Heart left ventricle (tissue), 16 donors: ENCODE measurements around the gene PTPRH. TPM values are rescaled to one million over a fixed set of nuclear protein-coding genes. Genes with fewer than 3 reads are reported as not detected.
"Not testable (repeated sequence)": the region's sequence is repeated elsewhere in the genome, so short reads cannot be mapped to it uniquely, and the experiment has no call there.

Experiments
- ATAC-seq, 4 donors: fragments of 200-7000 bp; cut with Tn5 transposase; one replicate each; pipeline ENCODE4 v1.9.1; 2020 to 2022; ENCODE audit warnings: moderate library complexity in 4 of 4, mild to moderate bottlenecking in 3 of 4, moderate number of reproducible peaks in 1 of 4
- DNase-seq, 5 donors: peaks; one replicate each; pipeline ENCODE4 v3.0.0-alpha.2; 2020
- H3K27ac ChIP-seq, 12 donors: fragments of 200-600 bp; sonication (generic) in 4 of 12; one replicate each; pipeline versions ENCODE4 v1.5.0 to v1.8.0; 2016 to 2022; ENCODE audit warnings: mild to moderate bottlenecking in 2 of 12
- H3K27me3 ChIP-seq, 9 donors: fragments of 200-600 bp; sonication (generic) in 2 of 9; one replicate each; pipeline versions ENCODE4 v1.5.1 to v1.8.0; 2016 to 2022; ENCODE audit warnings: mild to moderate bottlenecking in 3 of 9
- H3K36me3 ChIP-seq, 9 donors: fragments of 200-600 bp; sonication (generic) in 2 of 9; one replicate each; pipeline versions ENCODE4 v1.5.0 to v1.8.0; 2018 to 2022; ENCODE audit warnings: mild to moderate bottlenecking in 2 of 9
- H3K4me1 ChIP-seq, 12 donors: fragments of 200-600 bp; sonication (generic) in 4 of 12; one replicate each; pipeline versions ENCODE4 v1.5.0 to v1.8.0; 2016 to 2022; ENCODE audit warnings: mild to moderate bottlenecking in 3 of 12
- H3K4me3 ChIP-seq, 12 donors: fragments of 200-600 bp; sonication (generic) in 4 of 12; one replicate each; pipeline versions ENCODE4 v1.5.0 to v1.8.0; 2017 to 2022; ENCODE audit warnings: mild to moderate bottlenecking in 9 of 12, moderate library complexity in 4 of 12
- H3K9me3 ChIP-seq, 12 donors: fragments of 200-600 bp; sonication (generic) in 4 of 12; one replicate each; pipeline versions ENCODE4 v1.5.0 to v1.8.0; 2016 to 2022; ENCODE audit warnings: mild to moderate bottlenecking in 1 of 12
- POLR2A ChIP-seq, 2 donors: fragments of 450-650 bp; IDR thresholded peaks; one replicate each; pipeline ENCODE4 v1.6.1; 2017; ENCODE audit warnings: antibody characterized with exemption in 2 of 2, mild to moderate bottlenecking in 2 of 2, moderate library complexity in 2 of 2
- WGBS, 4 donors: extraction: QIAGEN DNeasy Blood & Tissue Kit in 2 of 4; methylation state at CpG; one replicate each; pipeline versions ENCODE4 v1.1.5 to v1.1.7; 2013 to 2018; 5-methylcytosine and 5-hydroxymethylcytosine counted together
- intact Hi-C, 10 donors: fragments of 100-400 bp; cut with DNase I; formaldehyde crosslinking; loops; one replicate each; pipeline versions ENCODE4 v1.11.1 to v1.14.2; 2022
- polyA plus RNA-seq, 2 donors: library from polyadenylated mRNA; stranded (reverse); fragments of 200-250 nt; gene quantifications; one replicate each; pipeline ENCODE4 v1.2.3, GENCODE V29; 2013
- total RNA-seq, 9 donors: library from RNA; depleted of rRNA in 2 of 9; stranded (reverse); fragments of >200 nt in 2 of 9; fragmentation: NEBNext Ultra II Directional in 3 of 9; extraction: Animal tissue kit (Norgen Biotek cat#: 25700) in 3 of 9; gene quantifications; one replicate each; pipeline versions ENCODE4 v1.1.0 to v1.2.4, GENCODE V29; 2016 to 2023
- TF ChIP-seq, protein P1 (sequence below), 12 donors: fragments of 200-600 bp; sonication (generic) in 4 of 12; IDR thresholded peaks; one replicate each; pipeline versions ENCODE4 v1.5.0 to v1.8.0; 2018 to 2022; ENCODE audit warnings: antibody characterized with exemption in 12 of 12, mild to moderate bottlenecking in 5 of 12
- donor health status: ischemic (EF 13 %, LVEDD 7.1; RV severe dilation, severe dysfunction).
- donor health status: healthy with polysubstance abuse.
- donor health status: DM: no; HTN: yes; CAD: no.
- donor health status: DM: no; HTN: no; CAD: no.
- donor health status: ischemic (EF 25% LVEDD 6.9; RV normal size, moderate dysfunction).
- donor health status: ischemic (EF 25% LVEDD 5.7; RV mildly dilated, moderate dysfunction).
- donor health status: healthy.
- donor health status: DM: yes; HTN: yes; CAD: no.
- donor health status: ischemic (EF 35%, LVEDD 5.7; RV mildly dilated, moderate dysfunction).
- donor health status: nonischemic (EF 11% LVEDD 7.7; RV severe dilation, severe dysfunction).
- donor health status: DM: yes; HTN: yes; CAD: no.
- donor health status: PGD.
- donor health status: ischemic (EF 29% LVEDD 5.4; RV normal size, mild dysfunction).
- donor health status: nonischemic (EF 23%, LVEDD 6.1; RV moderate dilation, normal function).

The PTPRH gene
- total and polyA plus RNA-seq, 11 donors: 0.75 to 11.4 (median 2.3) TPM

DNA sequence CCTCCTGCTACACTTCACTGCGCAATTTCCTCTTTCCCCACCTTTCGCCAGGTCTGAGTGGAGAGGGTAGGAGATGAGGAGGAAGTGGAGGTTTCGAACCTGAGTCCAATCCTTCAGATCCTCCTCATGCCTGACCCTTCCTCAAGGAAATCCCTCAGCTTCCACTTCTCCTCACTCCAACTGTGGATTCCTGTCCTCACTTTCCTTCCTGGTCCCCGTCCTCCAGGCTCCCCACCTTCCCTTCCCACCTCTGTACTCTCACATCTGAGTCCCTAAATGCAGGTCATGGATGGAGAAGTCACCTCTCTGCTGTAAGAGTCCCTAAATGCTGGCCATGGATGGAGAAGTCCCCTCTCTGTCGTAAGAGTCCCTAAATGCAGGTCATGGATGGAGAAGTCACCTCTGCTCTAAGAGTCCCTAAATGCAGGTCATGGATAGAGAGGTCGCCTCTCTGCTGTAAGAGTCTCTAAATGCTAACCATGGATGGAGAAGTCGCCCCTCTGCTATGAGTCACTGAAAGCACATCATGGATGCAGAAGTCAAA lies 16.2 kb upstream of the PTPRH start:
- intact Hi-C loops: no loop called here
- Histone ChIP-seq H3K27ac (no peak overlapping the region), H3K36me3 (peaks cover 0 to 42% (median 24%) of the 10 kb centered on the region in 9 donors), H3K4me1 (peaks cover 0 to 24% (median 8%) of the 10 kb centered on the region in 12 donors), H3K9me3 (peaks cover 0 to 4% (median 0%) of the 10 kb centered on the region in 12 donors), H3K4me3 (no peak overlapping the region), H3K27me3 (no peaks in the 10 kb centered on the region)
- TF ChIP-seq POLR2A (IDR thresholded peaks at IDR 0.05): no peak
- TF ChIP-seq, protein P1, sequence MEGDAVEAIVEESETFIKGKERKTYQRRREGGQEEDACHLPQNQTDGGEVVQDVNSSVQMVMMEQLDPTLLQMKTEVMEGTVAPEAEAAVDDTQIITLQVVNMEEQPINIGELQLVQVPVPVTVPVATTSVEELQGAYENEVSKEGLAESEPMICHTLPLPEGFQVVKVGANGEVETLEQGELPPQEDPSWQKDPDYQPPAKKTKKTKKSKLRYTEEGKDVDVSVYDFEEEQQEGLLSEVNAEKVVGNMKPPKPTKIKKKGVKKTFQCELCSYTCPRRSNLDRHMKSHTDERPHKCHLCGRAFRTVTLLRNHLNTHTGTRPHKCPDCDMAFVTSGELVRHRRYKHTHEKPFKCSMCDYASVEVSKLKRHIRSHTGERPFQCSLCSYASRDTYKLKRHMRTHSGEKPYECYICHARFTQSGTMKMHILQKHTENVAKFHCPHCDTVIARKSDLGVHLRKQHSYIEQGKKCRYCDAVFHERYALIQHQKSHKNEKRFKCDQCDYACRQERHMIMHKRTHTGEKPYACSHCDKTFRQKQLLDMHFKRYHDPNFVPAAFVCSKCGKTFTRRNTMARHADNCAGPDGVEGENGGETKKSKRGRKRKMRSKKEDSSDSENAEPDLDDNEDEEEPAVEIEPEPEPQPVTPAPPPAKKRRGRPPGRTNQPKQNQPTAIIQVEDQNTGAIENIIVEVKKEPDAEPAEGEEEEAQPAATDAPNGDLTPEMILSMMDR (IDR thresholded peaks at IDR 0.05): no peak
- WGBS, 4 donors: 90 to 95% (median 92%) methylated on average over 7 of the region's 7 CpGs
- ATAC-seq (no peak), DNase-seq (no peak)

DNA sequence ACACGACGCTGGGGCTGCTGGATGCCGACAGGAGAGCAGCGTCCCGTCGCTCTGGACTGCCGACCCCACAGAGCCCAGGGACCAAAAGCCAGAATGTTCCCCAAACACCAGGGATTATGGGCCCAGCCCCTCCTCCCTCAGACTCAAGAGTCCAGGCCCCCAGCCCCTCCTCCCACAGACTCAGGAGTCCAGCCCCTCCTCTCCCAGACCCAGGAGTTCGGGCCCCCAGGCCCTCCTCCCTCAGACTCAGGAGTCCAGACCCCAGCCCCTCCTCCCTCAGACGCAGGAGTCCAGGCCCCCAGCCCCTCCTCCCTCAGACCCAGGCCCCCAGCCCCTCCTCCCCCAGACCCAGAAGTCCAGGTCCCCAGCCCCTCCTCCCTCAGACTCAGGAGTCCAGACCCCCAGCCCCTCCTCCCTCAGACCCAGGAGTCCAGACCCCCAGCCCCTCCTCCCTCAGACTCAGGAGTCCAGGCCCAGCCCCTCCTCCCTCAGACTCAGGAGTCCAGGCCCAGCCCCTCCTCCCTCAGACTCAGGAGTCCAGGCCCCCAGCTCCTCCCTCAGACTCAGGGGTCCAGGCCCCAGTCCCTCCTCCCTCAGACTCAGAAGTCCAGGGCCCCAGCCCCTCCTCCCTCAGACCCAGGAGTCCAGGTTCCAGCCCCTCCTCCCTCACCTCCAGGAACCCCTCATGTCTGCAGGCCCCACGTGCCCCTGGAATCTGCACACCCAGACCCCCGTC lies 15.5 kb upstream of the PTPRH start:
- not testable (repeated sequence) for DNase-seq

DNA sequence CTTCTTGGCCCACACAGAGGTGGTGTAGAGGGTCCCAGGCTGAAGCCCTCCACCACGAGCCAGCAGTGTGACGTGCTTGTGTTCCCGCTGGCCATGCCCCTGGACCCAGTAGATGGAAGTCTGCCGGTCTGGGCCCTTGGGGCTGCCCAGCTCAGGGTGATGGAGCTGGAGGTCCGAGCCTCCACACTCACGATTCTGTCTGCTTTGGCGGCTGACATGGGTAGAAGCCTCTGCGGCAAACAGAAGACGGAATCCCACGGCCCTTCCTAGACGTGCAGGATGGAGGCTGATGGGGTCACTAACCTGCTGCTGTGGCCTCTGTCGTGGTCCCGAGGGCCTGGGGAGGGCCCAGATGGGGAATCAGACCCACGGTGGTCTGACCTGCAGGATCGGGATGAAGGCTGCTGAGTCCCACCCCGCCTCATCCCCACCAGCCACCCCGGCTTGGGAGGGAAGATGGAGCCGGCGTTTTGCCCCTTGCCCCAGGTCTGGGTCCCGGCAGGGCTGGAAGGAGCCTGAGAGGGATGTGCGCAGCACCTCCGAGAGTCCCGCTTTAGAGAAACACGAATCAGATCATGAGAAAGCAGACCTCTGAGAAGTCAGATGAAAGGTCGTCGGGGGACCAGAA lies 14.9 kb upstream of the PTPRH start:
- DNase-seq (no peak), ATAC-seq (no peak)
- intact Hi-C loops: no loop called here
- TF ChIP-seq POLR2A (IDR thresholded peaks at IDR 0.05): no peak
- TF ChIP-seq, protein P1 (IDR thresholded peaks at IDR 0.05): no peak
- Histone ChIP-seq H3K4me1 (peaks cover 0 to 21% (median 7%) of the 10 kb centered on the region in 12 donors), H3K4me3 (no peak overlapping the region), H3K36me3 (peaks cover 0 to 28% (median 12%) of the 10 kb centered on the region in 9 donors), H3K27ac (no peak overlapping the region), H3K27me3 (no peaks in the 10 kb centered on the region), H3K9me3 (peaks cover 0 to 7% (median 0%) of the 10 kb centered on the region in 12 donors)
- 79 to 88% (median 82%) methylated on average over 21 to 26 of the region's 26 CpGs for WGBS, 4 donors

More for the DNA sequence above, 15.5 kb upstream of the PTPRH start:
- intact Hi-C loops, H3K9me3 ChIP-seq, H3K27me3 ChIP-seq, H3K27ac ChIP-seq, ATAC-seq, H3K4me3 ChIP-seq: not testable (repeated sequence)
- 68 to 83% (median 74%) methylated on average over 8 to 11 of the region's 11 CpGs for WGBS, 4 donors
- H3K36me3 ChIP-seq: peaks cover 0 to 35% (median 17%) of the 10 kb centered on the region in 9 donors
- peaks cover 0 to 24% (median 8%) of the 10 kb centered on the region in 12 donors for H3K4me1 ChIP-seq

DNA sequence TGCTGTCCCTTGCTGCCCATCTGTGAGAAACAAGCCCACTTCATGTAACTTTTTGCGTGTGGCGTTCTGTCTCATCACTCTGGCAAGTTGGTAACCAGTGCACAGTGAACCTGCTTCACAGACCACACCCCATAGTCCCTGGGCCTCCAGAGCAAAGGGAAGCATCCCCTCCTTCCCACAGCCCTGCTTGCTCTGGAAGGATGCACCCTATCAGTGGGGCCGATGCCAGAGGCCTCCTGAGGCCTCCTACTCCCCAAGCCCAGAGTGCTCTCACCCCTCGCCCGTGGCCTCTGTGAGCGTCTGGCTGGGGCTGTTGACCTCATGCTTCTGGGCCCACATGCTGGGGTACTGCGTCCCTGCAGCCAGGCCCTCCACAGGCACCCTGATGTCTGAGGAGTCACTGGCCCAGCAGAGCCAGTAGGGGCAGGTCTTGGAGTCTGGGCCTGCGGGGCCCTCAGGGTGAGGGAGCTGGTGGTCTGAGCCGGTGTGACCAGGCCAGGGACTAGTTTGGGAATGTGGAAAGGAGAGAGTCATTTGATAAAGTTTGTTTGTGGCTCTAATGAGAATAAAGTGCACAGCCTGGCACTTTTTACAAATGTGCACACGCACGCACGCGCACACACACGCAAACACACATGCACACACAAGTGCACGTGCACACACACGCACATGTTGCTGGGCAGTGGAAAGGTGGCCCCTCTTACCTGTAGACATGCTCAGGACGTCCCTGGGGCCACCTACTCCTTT lies 14.2 kb upstream of the PTPRH start:
- no peak overlapping the region for H3K27ac ChIP-seq
- DNase-seq: no peak
- ATAC-seq: no peak
- no peak overlapping the region for H3K4me3 ChIP-seq
- peaks cover 0 to 21% (median 12%) of the 10 kb centered on the region in 9 donors for H3K36me3 ChIP-seq
- WGBS, 4 donors: 84 to 90% (median 86%) methylated on average over 12 to 17 of the region's 17 CpGs
- H3K27me3 ChIP-seq: no peaks in the 10 kb centered on the region
- peaks cover 0 to 7% (median 0%) of the 10 kb centered on the region in 12 donors for H3K9me3 ChIP-seq
- TF ChIP-seq POLR2A (IDR thresholded peaks at IDR 0.05): no peak
- TF ChIP-seq, protein P1 (IDR thresholded peaks at IDR 0.05): no peak
- intact Hi-C loops: no loop called here
- peaks cover 0 to 14% (median 2%) of the 10 kb centered on the region in 12 donors for H3K4me1 ChIP-seq
